WTC11 (cell line): ENCODE measurements around the gene AMER3. TPM values are rescaled to one million over a fixed set of nuclear protein-coding genes. Genes with fewer than 3 reads are reported as not detected.

Source experiments
- ATAC-seq: fragments of 200-7000 bp; cut with Tn5 transposase; 2 replicates; pipeline ENCODE4 v1.10.0; 2021; ENCODE audit warnings: mild to moderate bottlenecking, moderate library complexity
- CTCF ChIA-PET: fragments of 300-600 bp; sonication (Branson Sonifier 250); formaldehyde crosslinking; loops from one replicate; lab custom pipeline; 2021; ENCODE audit warnings: antibody characterized with exemption; lab: Charles Lee
- POLR2A ChIA-PET: fragments of 350-600 bp; sonication (Branson Sonifier 250); formaldehyde crosslinking; loops from one replicate; lab custom pipeline; 2021; ENCODE audit warnings: antibody characterized with exemption; lab: Charles Lee
- DNase-seq: peaks from one replicate; pipeline ENCODE4 v3.0.0; 2021; ENCODE audit warnings: low spot score
- H3K27ac Mint-ChIP-seq: 2 replicates; pipeline ENCODE4 v1.8.0; 2021; ENCODE audit warnings: mixed read lengths
- H3K27me3 Mint-ChIP-seq: 2 replicates; pipeline ENCODE4 v1.8.0; 2021; ENCODE audit warnings: low read depth, mild to moderate bottlenecking, moderate library complexity, mixed read lengths
- H3K36me3 Mint-ChIP-seq: 2 replicates; pipeline ENCODE4 v1.8.0; 2021; ENCODE audit warnings: mixed read lengths
- H3K4me1 Mint-ChIP-seq: 2 replicates; pipeline ENCODE4 v1.8.0; 2022; ENCODE audit warnings: mixed read lengths
- H3K4me3 Mint-ChIP-seq: 2 replicates; pipeline ENCODE4 v1.8.0; 2021; ENCODE audit warnings: mild to moderate bottlenecking, moderate library complexity, mixed read lengths
- H3K9me3 Mint-ChIP-seq: 2 replicates; pipeline ENCODE4 v1.8.0; 2021; ENCODE audit warnings: mixed read lengths
- CREM ChIP-seq: sonication (generic); formaldehyde crosslinking; IDR thresholded peaks from 2 replicates; pipeline ENCODE4 v1.8.1; 2022; ENCODE audit warnings: mild to moderate bottlenecking, missing genetic modification reagents, moderate library complexity
- FOXK1 ChIP-seq: sonication (generic); formaldehyde crosslinking; IDR thresholded peaks from 2 replicates; pipeline ENCODE4 v1.8.0; 2022; ENCODE audit warnings: mild to moderate bottlenecking, moderate library complexity, missing genetic modification reagents
- GTF2I ChIP-seq: fragments of 250-450 bp; sonication (Bioruptor Pico); conservative IDR thresholded peaks from 2 replicates; pipeline ENCODE4 v1.4.0; 2021; ENCODE audit warnings: mild to moderate bottlenecking
- KAT7 ChIP-seq: sonication (generic); formaldehyde crosslinking; IDR thresholded peaks from 2 replicates; pipeline ENCODE4 v1.8.1; 2023; ENCODE audit warnings: missing genetic modification reagents, mild to moderate bottlenecking, borderline replicate concordance
- NR1H2 ChIP-seq: sonication (generic); formaldehyde crosslinking; IDR thresholded peaks from 2 replicates; pipeline ENCODE4 v1.9.0; 2021; ENCODE audit warnings: mild to moderate bottlenecking, moderate library complexity, missing genetic modification reagents
- SOX15 ChIP-seq: fragments of 250-450 bp; sonication (Bioruptor Pico); IDR thresholded peaks from 2 replicates; pipeline ENCODE4 v1.9.0; 2021; ENCODE audit warnings: mild to moderate bottlenecking
- ZBTB21 ChIP-seq: sonication (generic); formaldehyde crosslinking; IDR thresholded peaks from 2 replicates; pipeline ENCODE4 v1.8.1; 2023; ENCODE audit warnings: mild to moderate bottlenecking, missing genetic modification reagents, borderline replicate concordance
- ZNF232 ChIP-seq: sonication (generic); formaldehyde crosslinking; IDR thresholded peaks from 2 replicates; pipeline ENCODE4 v1.8.0; 2022; ENCODE audit warnings: mild to moderate bottlenecking, missing genetic modification reagents
- ZNF263 ChIP-seq: sonication (generic); formaldehyde crosslinking; IDR thresholded peaks from 2 replicates; pipeline ENCODE4 v1.8.1; 2022; ENCODE audit warnings: low read depth, mild to moderate bottlenecking, moderate library complexity, missing genetic modification reagents
- ZNF423 ChIP-seq: fragments of 250-450 bp; sonication (Bioruptor Pico); IDR thresholded peaks from 2 replicates; pipeline ENCODE4 v2.1.2; 2022; ENCODE audit warnings: mild to moderate bottlenecking, moderate library complexity
- total RNA-seq: library from RNA; stranded (reverse); gene quantifications from 3 replicates; pipeline ENCODE4 v1.2.3, GENCODE V29; 2021
- TF ChIP-seq, protein P1 (sequence below): sonication (generic); formaldehyde crosslinking; IDR thresholded peaks from 2 replicates; pipeline ENCODE4 v1.8.0; 2022; ENCODE audit warnings: mild to moderate bottlenecking, missing genetic modification reagents
- TF ChIP-seq, protein P2 (sequence below): sonication (generic); formaldehyde crosslinking; IDR thresholded peaks from 2 replicates; pipeline ENCODE4 v1.8.1; 2023; ENCODE audit warnings: mild to moderate bottlenecking, missing genetic modification reagents
- TF ChIP-seq, protein P3 (sequence below): sonication (generic); formaldehyde crosslinking; conservative IDR thresholded peaks from 2 replicates; pipeline ENCODE4 v1.8.1; 2023; ENCODE audit warnings: mild to moderate bottlenecking, low read depth, missing genetic modification reagents, moderate library complexity
- TF ChIP-seq, protein P4 (sequence below): fragments of 250-450 bp; sonication (Bioruptor Pico); IDR thresholded peaks from 2 replicates; pipeline ENCODE4 v2.1.2; 2022; ENCODE audit warnings: mild to moderate bottlenecking, moderate library complexity
- TF ChIP-seq, protein P5 (sequence below): sonication (generic); formaldehyde crosslinking; IDR thresholded peaks from 2 replicates; pipeline ENCODE4 v1.8.0; 2023; ENCODE audit warnings: mild to moderate bottlenecking, missing genetic modification reagents

The AMER3 gene
- total RNA-seq, 1 experiment from 2014 or later: 0.13 TPM

DNA sequence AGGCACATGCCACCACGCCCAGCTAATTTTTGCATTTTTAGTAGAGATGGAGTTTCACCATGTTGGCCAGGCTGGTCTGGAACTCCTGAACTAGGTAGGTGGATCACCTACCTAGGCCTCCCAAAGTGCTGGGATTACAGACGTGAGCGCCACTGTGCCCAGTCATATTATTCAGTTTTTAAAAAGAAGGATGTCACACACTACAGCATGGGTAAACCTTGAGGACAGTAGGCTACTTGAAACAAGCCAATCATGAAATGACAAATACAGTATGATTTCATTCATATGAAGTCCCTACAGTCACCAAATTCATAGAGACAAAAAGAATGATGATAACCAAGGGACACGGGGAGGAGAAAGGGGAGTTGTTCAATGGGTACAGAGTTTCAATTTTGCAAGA is 50.3 kb downstream of the AMER3 start:
- H3K9me3 Mint-ChIP-seq: 0 out of 2 replicates have a peak, but pooled peaks cover 7% of the 10 kb centered on the region
- H3K36me3 Mint-ChIP-seq: no peaks in the 10 kb centered on the region
- peaks cover 4% of the 10 kb centered on the region; the same call in 1 of the 2 replicates for H3K27me3 Mint-ChIP-seq
- no peak for TF ChIP-seq KAT7 (CRISPR knock-in tag)
- TF ChIP-seq FOXK1 (CRISPR knock-in tag): no peak
- TF ChIP-seq, protein P1, sequence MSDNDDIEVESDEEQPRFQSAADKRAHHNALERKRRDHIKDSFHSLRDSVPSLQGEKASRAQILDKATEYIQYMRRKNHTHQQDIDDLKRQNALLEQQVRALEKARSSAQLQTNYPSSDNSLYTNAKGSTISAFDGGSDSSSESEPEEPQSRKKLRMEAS: no peak
- no peak for TF ChIP-seq GTF2I (CRISPR knock-in tag)
- TF ChIP-seq ZNF232 (CRISPR knock-in tag): no peak
- TF ChIP-seq CREM (CRISPR knock-in tag): no peak
- TF ChIP-seq, protein P2, sequence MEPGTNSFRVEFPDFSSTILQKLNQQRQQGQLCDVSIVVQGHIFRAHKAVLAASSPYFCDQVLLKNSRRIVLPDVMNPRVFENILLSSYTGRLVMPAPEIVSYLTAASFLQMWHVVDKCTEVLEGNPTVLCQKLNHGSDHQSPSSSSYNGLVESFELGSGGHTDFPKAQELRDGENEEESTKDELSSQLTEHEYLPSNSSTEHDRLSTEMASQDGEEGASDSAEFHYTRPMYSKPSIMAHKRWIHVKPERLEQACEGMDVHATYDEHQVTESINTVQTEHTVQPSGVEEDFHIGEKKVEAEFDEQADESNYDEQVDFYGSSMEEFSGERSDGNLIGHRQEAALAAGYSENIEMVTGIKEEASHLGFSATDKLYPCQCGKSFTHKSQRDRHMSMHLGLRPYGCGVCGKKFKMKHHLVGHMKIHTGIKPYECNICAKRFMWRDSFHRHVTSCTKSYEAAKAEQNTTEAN (CRISPR knock-in tag): no peak
- no peak for TF ChIP-seq SOX15 (CRISPR knock-in tag)
- TF ChIP-seq NR1H2 (CRISPR knock-in tag): no peak
- TF ChIP-seq, protein P3, sequence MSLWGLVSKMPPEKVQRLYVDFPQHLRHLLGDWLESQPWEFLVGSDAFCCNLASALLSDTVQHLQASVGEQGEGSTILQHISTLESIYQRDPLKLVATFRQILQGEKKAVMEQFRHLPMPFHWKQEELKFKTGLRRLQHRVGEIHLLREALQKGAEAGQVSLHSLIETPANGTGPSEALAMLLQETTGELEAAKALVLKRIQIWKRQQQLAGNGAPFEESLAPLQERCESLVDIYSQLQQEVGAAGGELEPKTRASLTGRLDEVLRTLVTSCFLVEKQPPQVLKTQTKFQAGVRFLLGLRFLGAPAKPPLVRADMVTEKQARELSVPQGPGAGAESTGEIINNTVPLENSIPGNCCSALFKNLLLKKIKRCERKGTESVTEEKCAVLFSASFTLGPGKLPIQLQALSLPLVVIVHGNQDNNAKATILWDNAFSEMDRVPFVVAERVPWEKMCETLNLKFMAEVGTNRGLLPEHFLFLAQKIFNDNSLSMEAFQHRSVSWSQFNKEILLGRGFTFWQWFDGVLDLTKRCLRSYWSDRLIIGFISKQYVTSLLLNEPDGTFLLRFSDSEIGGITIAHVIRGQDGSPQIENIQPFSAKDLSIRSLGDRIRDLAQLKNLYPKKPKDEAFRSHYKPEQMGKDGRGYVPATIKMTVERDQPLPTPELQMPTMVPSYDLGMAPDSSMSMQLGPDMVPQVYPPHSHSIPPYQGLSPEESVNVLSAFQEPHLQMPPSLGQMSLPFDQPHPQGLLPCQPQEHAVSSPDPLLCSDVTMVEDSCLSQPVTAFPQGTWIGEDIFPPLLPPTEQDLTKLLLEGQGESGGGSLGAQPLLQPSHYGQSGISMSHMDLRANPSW (CRISPR knock-in tag): no peak
- TF ChIP-seq, protein P4, sequence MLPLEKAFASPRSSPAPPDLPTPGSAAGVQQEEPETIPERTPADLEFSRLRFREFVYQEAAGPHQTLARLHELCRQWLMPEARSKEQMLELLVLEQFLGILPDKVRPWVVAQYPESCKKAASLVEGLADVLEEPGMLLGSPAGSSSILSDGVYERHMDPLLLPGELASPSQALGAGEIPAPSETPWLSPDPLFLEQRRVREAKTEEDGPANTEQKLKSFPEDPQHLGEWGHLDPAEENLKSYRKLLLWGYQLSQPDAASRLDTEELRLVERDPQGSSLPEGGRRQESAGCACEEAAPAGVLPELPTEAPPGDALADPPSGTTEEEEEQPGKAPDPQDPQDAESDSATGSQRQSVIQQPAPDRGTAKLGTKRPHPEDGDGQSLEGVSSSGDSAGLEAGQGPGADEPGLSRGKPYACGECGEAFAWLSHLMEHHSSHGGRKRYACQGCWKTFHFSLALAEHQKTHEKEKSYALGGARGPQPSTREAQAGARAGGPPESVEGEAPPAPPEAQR (CRISPR knock-in tag): no peak
- ChIA-PET POLR2A (no interaction called here), CTCF (no interaction called here)
- no peak overlapping the region for H3K4me3 Mint-ChIP-seq
- peaks cover 3% of the 10 kb centered on the region for H3K4me1 Mint-ChIP-seq
- no peak for DNase-seq
- ATAC-seq: no peak
- H3K27ac Mint-ChIP-seq: no peak overlapping the region

DNA sequence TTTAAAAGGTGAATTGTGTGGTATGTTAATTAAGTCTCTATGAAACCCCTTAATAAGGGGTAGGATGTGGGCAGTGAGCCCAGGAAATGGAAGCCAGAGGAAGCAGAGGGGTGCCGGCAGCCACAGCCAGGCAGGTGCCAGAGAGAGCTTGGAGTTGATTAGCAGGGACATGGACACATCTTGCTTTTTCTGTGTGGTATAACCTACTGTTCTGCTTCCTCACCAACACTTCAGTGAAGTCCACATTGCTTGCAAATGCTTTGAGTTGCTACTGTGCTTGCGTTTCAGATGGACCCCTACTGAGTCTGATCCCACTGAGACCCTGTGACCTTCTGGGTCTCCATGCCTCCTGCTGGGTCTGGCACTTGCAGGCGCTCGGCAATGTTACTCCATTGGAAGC is 51.0 kb downstream of the AMER3 start:
- no peak overlapping the region for H3K27ac Mint-ChIP-seq
- H3K9me3 Mint-ChIP-seq: 0 out of 2 replicates have a peak, but pooled peaks cover 7% of the 10 kb centered on the region
- ChIA-PET CTCF (interaction anchor here (0.8 kb wide), 1 partner anchor 8 kb away, joined by 6 read pairs; no protein-coding TSS in a partner anchor), POLR2A (no interaction called here)
- peaks cover 3% of the 10 kb centered on the region for H3K4me1 Mint-ChIP-seq
- H3K27me3 Mint-ChIP-seq: peaks cover 4% of the 10 kb centered on the region; the same call in 1 of the 2 replicates
- TF ChIP-seq ZNF263 (CRISPR knock-in tag): no peak
- no peak for TF ChIP-seq ZNF232 (CRISPR knock-in tag)
- TF ChIP-seq GTF2I (CRISPR knock-in tag): no peak
- no peak for TF ChIP-seq ZBTB21 (CRISPR knock-in tag)
- 0 out of 2 replicates have a peak, but pooled peaks have one; percentile 31 for TF ChIP-seq ZNF423
- ATAC-seq (no peak), DNase-seq (no peak)
- no peaks in the 10 kb centered on the region for H3K36me3 Mint-ChIP-seq
- H3K4me3 Mint-ChIP-seq: no peak overlapping the region

DNA sequence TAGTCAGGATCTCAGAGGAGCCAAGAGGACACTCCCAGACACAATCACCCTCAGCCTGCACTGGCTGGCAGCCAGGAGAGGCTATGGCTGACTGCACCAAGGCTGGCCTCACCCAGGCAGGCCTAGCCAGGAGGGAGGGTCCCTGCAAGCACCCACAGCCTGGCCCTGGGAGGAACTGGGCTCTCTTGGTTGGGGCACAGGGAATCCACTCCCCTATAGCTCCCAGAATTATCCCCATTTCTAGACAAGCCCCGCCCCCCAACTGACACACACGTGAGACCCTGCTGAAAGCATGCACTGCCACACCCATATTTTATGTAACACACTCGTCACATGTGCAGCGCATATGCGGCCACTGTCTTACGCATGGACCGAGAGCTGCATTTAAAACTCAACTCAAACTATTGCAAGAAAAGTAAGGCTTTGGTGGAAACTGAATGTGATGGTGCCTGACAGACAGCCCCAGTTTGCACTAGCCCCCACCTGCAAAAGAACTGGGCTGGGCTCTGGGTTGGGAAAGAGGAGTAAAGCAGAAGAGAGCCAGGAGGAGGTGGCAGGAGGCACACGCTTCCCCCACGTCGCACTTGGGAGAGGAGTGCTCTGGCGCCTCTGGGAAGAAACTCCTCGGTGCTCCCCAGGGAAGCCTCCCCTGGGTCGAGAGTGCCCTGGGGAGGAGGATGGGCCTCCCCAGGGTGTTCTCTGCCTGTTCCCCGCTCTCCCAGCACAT is 52.5 kb downstream of the AMER3 start:
- DNase-seq (no peak), ATAC-seq (no peak; the same call in 1 of the 2 replicates)
- Mint-ChIP-seq H3K4me3 (no peak overlapping the region), H3K36me3 (no peaks in the 10 kb centered on the region), H3K4me1 (peaks cover 3% of the 10 kb centered on the region), H3K9me3 (0 out of 2 replicates have a peak, but pooled peaks cover 7% of the 10 kb centered on the region), H3K27ac (no peak overlapping the region), H3K27me3 (peaks cover 4% of the 10 kb centered on the region; the same call in 1 of the 2 replicates)
- TF ChIP-seq, protein P5, sequence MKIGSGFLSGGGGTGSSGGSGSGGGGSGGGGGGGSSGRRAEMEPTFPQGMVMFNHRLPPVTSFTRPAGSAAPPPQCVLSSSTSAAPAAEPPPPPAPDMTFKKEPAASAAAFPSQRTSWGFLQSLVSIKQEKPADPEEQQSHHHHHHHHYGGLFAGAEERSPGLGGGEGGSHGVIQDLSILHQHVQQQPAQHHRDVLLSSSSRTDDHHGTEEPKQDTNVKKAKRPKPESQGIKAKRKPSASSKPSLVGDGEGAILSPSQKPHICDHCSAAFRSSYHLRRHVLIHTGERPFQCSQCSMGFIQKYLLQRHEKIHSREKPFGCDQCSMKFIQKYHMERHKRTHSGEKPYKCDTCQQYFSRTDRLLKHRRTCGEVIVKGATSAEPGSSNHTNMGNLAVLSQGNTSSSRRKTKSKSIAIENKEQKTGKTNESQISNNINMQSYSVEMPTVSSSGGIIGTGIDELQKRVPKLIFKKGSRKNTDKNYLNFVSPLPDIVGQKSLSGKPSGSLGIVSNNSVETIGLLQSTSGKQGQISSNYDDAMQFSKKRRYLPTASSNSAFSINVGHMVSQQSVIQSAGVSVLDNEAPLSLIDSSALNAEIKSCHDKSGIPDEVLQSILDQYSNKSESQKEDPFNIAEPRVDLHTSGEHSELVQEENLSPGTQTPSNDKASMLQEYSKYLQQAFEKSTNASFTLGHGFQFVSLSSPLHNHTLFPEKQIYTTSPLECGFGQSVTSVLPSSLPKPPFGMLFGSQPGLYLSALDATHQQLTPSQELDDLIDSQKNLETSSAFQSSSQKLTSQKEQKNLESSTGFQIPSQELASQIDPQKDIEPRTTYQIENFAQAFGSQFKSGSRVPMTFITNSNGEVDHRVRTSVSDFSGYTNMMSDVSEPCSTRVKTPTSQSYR (CRISPR knock-in tag): no peak
- ChIA-PET POLR2A (no interaction called here), CTCF (no interaction called here)
